Tongue (tissue), 2 donors: ENCODE results near the gene CPA5. TPM values are rescaled to one million over a fixed set of nuclear protein-coding genes. Genes with fewer than 3 reads are reported as not detected.

Source experiments
- DNase-seq: peaks from one replicate; pipeline ENCODE4 v3.0.0-alpha.2; 2015
- total RNA-seq: library from RNA; depleted of rRNA; stranded (reverse); fragments of >200 nt; gene quantifications from one replicate; pipeline ENCODE4 v1.2.3, GENCODE V29; 2014

The CPA5 gene
- total RNA-seq, 1 donor from 2014 or later, result 0.31 TPM

- peak; percentile 43 for DNase-seq
Observed at GRCh38 chr7:130398526-130399090, 54.0 kb downstream of the CPA5 start.

GRCh38 chr7:130400120-130400572, 55.5 kb downstream of the CPA5 start:
- peak; percentile 68 for DNase-seq

GRCh38 chr7:130401101-130401500, 56.5 kb downstream of the CPA5 start:
- DNase-seq, result no peak

- DNase-seq, result no peak
Observed at GRCh38 chr7:130401578-130401977, 57.0 kb downstream of the CPA5 start.

GRCh38 chr7:130405003-130405402, 60.4 kb downstream of the CPA5 start:
- no peak for DNase-seq

GRCh38 chr7:130409067-130409711, 64.6 kb downstream of the CPA5 start:
- DNase-seq, result no peak

GRCh38 chr7:130409712-130410072, 65.1 kb downstream of the CPA5 start:
- DNase-seq, result no peak

GRCh38 chr7:130410868-130411541, 66.4 kb downstream of the CPA5 start:
- no peak for DNase-seq

GRCh38 chr7:130413201-130413600, 68.6 kb downstream of the CPA5 start:
- no peak for DNase-seq

GRCh38 chr7:130415006-130415405, 70.4 kb downstream of the CPA5 start:
- DNase-seq, result no peak

GRCh38 chr7:130417213-130417612, 72.6 kb downstream of the CPA5 start:
- DNase-seq, result no peak

GRCh38 chr7:130418306-130418705, 73.7 kb downstream of the CPA5 start:
- DNase-seq, result no peak

Other genes starting within 250 kb of the CPA5 start
- gene TMEM209, start 139.4 kb upstream of the CPA5 start, total RNA-seq, result 10.3 TPM
- not detected for gene SSMEM1, start 137.0 kb upstream of the CPA5 start, total RNA-seq
- gene CPA2, start 78.0 kb upstream of the CPA5 start, total RNA-seq, result not detected
- 2.4 TPM for gene CPA4, start 51.7 kb upstream of the CPA5 start, total RNA-seq
- 2.9 TPM for gene CPA1, start 35.7 kb downstream of the CPA5 start, total RNA-seq
- 28.3 TPM for gene CEP41, start 96.2 kb downstream of the CPA5 start, total RNA-seq
- gene MEST, start 147.3 kb downstream of the CPA5 start, total RNA-seq, result 951 TPM